ENCODE results near the gene RPS21.

RPS21 gene

DNA sequence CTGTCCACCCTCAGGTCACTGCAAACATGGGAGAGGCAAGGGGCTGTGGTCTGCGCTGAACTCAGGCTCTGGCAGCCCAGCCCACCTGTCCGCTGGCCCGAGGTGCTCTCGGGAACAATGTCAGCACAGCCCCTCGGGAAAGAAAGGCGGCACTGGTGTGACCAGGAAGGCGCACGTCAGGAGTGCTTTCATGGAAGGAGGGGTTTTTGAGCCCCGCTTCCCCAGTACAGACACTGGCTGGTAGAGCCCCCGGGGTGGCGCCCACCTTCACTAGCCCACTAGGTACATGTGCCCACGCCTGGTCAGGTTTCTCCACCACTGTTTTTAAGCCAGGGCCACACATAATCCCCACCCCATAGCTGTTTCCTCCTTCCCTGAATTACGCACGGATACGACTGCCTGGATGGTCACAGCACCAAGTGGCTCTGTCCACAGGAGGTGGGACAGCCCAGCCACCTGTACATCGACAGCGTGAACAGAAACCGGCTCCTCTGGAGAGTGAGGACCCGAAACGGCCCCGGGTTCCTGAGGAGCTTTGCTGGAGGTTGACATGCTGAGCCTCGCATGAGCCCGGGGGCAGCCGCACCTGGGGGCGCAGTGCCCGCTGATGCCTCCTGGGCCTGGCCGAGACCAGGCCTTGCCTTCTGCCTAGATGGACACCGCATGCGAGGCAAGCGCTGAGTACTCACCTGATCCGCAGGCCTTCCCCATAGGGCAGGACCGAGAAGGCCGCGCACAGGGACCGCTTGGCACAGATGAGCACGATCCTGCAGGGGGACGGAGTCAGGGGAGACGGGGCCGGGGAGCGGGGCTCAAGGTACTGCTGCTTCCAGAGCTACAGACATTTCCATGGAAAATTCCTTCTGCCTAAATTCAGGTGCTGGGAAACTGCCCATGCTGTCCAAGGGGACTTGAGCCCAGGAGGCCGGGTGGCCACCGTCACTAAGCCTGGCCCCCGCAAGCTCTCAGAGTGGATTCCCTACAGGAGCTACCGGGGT, 7.6 kb downstream of the RPS21 start:
- Histone ChIP-seq H3K79me2 (ENCODE audit: insufficient read depth, low read length) (peaks cover 12% of the 10 kb centered on the region; the same call in 1 of the 2 replicates), H3K4me3 (ENCODE audit: low read length, poor library complexity, severe bottlenecking) (no peak overlapping the region), H3K36me3 (ENCODE audit: insufficient read depth, low read length) (peaks cover 12% of the 10 kb centered on the region; the same call in 1 of the 2 replicates), H3K9me2 (replicated peaks; ENCODE audit: low read depth, low read length) (no peaks in the 10 kb centered on the region), H3K9ac (ENCODE audit: low read depth, low read length, poor library complexity, severe bottlenecking) (no peak overlapping the region), H2AFZ (ENCODE audit: low read length) (no peak overlapping the region), H3K9me3 (ENCODE audit: insufficient read depth, low read depth, low read length) (no peaks in the 10 kb centered on the region), H3K4me2 (ENCODE audit: low read depth, low read length, poor library complexity, severe bottlenecking) (no peak overlapping the region), H3F3A (ENCODE audit: low read depth) (no peaks in the 10 kb centered on the region; the same call in 1 of the 2 replicates), H3K4me1 (ENCODE audit: insufficient read depth, low read length, poor library complexity, severe bottlenecking) (no peaks in the 10 kb centered on the region), H3K27me3 (ENCODE audit: insufficient read depth, low read length, poor library complexity, severe bottlenecking) (no peaks in the 10 kb centered on the region), H4K20me1 (ENCODE audit: insufficient read depth, low read length, poor library complexity, severe bottlenecking) (peaks cover 7% of the 10 kb centered on the region)
- TF ChIP-seq, protein P1, sequence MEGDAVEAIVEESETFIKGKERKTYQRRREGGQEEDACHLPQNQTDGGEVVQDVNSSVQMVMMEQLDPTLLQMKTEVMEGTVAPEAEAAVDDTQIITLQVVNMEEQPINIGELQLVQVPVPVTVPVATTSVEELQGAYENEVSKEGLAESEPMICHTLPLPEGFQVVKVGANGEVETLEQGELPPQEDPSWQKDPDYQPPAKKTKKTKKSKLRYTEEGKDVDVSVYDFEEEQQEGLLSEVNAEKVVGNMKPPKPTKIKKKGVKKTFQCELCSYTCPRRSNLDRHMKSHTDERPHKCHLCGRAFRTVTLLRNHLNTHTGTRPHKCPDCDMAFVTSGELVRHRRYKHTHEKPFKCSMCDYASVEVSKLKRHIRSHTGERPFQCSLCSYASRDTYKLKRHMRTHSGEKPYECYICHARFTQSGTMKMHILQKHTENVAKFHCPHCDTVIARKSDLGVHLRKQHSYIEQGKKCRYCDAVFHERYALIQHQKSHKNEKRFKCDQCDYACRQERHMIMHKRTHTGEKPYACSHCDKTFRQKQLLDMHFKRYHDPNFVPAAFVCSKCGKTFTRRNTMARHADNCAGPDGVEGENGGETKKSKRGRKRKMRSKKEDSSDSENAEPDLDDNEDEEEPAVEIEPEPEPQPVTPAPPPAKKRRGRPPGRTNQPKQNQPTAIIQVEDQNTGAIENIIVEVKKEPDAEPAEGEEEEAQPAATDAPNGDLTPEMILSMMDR (conservative IDR thresholded peaks at IDR 0.05; ENCODE audit: low read length) = no peak
- no peak for TF ChIP-seq EZH2phosphoT487 (IDR thresholded peaks at IDR 0.05; ENCODE audit: borderline replicate concordance)

DNA sequence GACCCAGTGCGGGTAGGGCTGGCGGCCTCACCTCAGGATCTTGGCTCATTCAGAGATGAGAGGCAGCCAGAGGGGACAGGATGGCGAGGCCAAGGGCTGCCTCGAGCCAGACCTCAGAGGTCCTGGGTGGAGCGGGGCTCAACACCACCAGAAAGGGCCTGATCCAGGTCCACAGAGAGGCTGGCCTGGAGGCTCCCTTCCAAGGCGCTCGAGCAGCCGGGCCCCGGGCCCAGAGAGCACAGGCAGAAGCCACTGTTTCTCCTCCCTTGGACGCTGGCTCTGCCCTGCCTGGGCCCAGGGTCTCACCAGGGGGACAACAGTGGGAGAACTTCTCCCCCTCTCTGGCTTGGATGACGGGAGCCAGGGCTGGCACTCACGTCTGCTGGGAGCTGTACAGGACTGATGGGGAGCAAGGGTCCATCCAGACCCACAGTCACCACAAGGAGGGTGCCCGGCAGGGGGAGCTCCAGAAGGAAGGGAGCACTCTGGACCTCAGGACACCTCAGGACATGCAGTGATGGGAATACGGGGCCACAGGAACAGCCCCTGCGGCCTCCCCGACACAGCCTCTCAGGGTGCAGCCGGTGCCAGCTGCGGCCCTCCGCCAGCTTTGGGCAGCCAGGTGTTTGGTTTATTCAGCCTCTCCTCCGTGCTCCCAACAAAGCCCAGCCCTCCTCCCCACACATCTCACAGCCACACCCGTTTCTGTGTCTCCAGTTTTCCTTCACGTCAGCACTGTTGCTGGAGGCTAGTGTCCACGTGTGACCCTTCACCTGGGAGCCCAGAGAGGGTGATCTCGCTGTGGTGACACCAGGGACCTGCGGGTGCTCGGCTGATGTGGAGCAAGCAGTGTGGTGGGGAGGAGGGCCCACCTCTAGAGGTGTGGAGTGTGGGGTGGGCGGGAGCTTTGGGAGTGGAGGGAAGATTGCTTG, 8.7 kb downstream of the RPS21 start:
- H3K9me3 ChIP-seq (ENCODE audit: insufficient read depth, low read depth, low read length) = no peaks in the 10 kb centered on the region
- H3K9ac ChIP-seq (ENCODE audit: low read depth, low read length, poor library complexity, severe bottlenecking) = no peak overlapping the region
- H3K4me1 ChIP-seq (ENCODE audit: insufficient read depth, low read length, poor library complexity, severe bottlenecking) = no peaks in the 10 kb centered on the region
- H2AFZ ChIP-seq (ENCODE audit: low read length) = no peak overlapping the region
- H4K20me1 ChIP-seq (ENCODE audit: insufficient read depth, low read length, poor library complexity, severe bottlenecking) = no peaks in the 10 kb centered on the region
- H3K36me3 ChIP-seq (ENCODE audit: insufficient read depth, low read length) = peaks cover 4% of the 10 kb centered on the region; the same call in 1 of the 2 replicates
- peaks cover 2% of the 10 kb centered on the region; the same call in 1 of the 2 replicates for H3K79me2 ChIP-seq (ENCODE audit: insufficient read depth, low read length)
- no peak overlapping the region for H3K4me2 ChIP-seq (ENCODE audit: low read depth, low read length, poor library complexity, severe bottlenecking)
- H3F3A ChIP-seq (ENCODE audit: low read depth) = no peaks in the 10 kb centered on the region
- H3K27me3 ChIP-seq (ENCODE audit: insufficient read depth, low read length, poor library complexity, severe bottlenecking) = no peaks in the 10 kb centered on the region
- TF ChIP-seq EZH2phosphoT487 (IDR thresholded peaks at IDR 0.05; ENCODE audit: borderline replicate concordance) = no peak
- TF ChIP-seq, protein P1 (conservative IDR thresholded peaks at IDR 0.05; ENCODE audit: low read length) = no peak
- no peak overlapping the region for H3K4me3 ChIP-seq (ENCODE audit: low read length, poor library complexity, severe bottlenecking)
- no peaks in the 10 kb centered on the region for H3K9me2 ChIP-seq (replicated peaks; ENCODE audit: low read depth, low read length)

DNA sequence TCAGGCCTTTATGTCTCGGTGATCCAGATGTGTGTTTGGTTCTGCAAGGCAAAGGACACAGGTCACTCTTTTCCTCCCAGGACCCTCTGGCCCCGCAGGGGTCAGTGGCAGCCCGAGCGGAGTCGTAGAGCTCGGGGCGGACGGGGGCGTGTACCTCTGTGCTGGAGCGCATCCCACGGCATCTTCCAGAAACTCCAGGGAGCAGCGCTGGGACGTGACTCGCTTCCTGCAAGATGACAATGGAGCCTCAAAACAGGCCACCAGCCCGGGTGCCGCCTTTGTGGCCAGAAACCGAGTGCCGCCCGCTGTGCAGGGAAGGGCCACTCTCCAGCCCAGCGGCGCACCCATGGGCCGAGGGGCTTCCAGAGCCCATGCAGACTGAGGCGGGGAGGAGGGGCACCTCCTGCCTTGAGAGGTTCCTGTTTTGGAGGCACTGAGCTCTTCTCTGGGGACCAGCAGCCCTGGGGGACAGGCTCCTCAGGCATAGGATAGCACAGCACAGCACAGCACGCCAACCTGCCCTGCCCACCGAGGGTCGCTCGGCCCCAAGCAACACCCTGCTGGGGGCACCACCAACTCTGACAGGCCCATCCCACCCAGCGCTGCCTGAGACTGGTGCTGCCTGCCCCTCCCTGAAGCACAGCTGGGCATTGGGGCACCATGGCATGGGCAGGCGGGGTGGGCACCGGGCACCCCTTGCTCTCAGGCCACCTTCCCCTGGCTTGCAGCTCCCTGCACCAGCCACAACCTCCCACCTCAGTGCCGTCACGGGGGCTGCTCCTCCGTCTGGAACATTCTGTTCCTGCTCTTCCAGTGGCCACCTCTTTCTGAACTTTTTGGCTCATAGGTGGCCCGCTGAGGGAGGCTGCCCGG, 9.7 kb downstream of the RPS21 start:
- H3K79me2 ChIP-seq (ENCODE audit: insufficient read depth, low read length) = no peaks in the 10 kb centered on the region
- H3K27me3 ChIP-seq (ENCODE audit: insufficient read depth, low read length, poor library complexity, severe bottlenecking) = no peaks in the 10 kb centered on the region
- H2AFZ ChIP-seq (ENCODE audit: low read length) = no peak overlapping the region
- no peaks in the 10 kb centered on the region for H3K4me1 ChIP-seq (ENCODE audit: insufficient read depth, low read length, poor library complexity, severe bottlenecking)
- no peaks in the 10 kb centered on the region for H3K9me3 ChIP-seq (ENCODE audit: insufficient read depth, low read depth, low read length)
- no peaks in the 10 kb centered on the region for H4K20me1 ChIP-seq (ENCODE audit: insufficient read depth, low read length, poor library complexity, severe bottlenecking)
- H3K9ac ChIP-seq (ENCODE audit: low read depth, low read length, poor library complexity, severe bottlenecking) = no peak overlapping the region
- TF ChIP-seq, protein P1 (conservative IDR thresholded peaks at IDR 0.05; ENCODE audit: low read length) = no peak
- TF ChIP-seq EZH2phosphoT487 (IDR thresholded peaks at IDR 0.05; ENCODE audit: borderline replicate concordance) = no peak
- no peak overlapping the region for H3K4me2 ChIP-seq (ENCODE audit: low read depth, low read length, poor library complexity, severe bottlenecking)
- peaks cover 4% of the 10 kb centered on the region; the same call in 1 of the 2 replicates for H3K36me3 ChIP-seq (ENCODE audit: insufficient read depth, low read length)
- H3K9me2 ChIP-seq (replicated peaks; ENCODE audit: low read depth, low read length) = no peaks in the 10 kb centered on the region
- no peaks in the 10 kb centered on the region for H3F3A ChIP-seq (ENCODE audit: low read depth)
- H3K4me3 ChIP-seq (ENCODE audit: low read length, poor library complexity, severe bottlenecking) = no peak overlapping the region

Data from Loucy (cell line).